HCT116 (cell line): ENCODE results near the gene IRF3. TPM values are rescaled to one million over a fixed set of nuclear protein-coding genes. Genes with fewer than 3 reads are reported as not detected.

Experiments used
- ATAC-seq: fragments of 200-7000 bp; cut with Tn5 transposase; 2 replicates; pipeline ENCODE4 v1.9.1; 2020; ENCODE audit warnings: mild to moderate bottlenecking, moderate library complexity
- BruUV-seq: library from RNA; stranded (reverse); fragments of 400-500 nt; replicated peaks from 2 replicates; lab custom pipeline; 2021; lab: Mats Ljungman, UMichigan
- CTCF ChIA-PET: fragments of 300-600 bp; sonication (Branson Sonifier 250); formaldehyde crosslinking; loops from one replicate; lab custom pipeline; 2021; ENCODE audit warnings: antibody characterized with exemption; lab: Charles Lee
- POLR2A ChIA-PET: fragments of 300-600, 350-600 bp; sonication (Branson Sonifier 250); formaldehyde crosslinking; loops from one replicate; lab custom pipeline; 2021; ENCODE audit warnings: antibody characterized with exemption; lab: Charles Lee
- RAD21 ChIA-PET, 2 experiments: fragments of 300-600 bp; sonication (Branson Sonifier 250); formaldehyde crosslinking; loops; one replicate each; lab custom pipeline; 2023; ENCODE audit warnings: low total read pairs in 2 of 2; ENCODE audit not compliant: uncharacterized antibody in 2 of 2, unreplicated experiment in 2 of 2, low non-redundant PET in 1 of 2; lab: Charles Lee
- DNase-seq: peaks from one replicate; pipeline ENCODE4 v3.0.0-alpha.2; 2010; ENCODE audit warnings: low read depth, low spot score
- H2AFZ ChIP-seq: fragments of 200-600 bp; shearing (Covaris generic), sonication (generic); 2 replicates; pipeline ENCODE4 v1.6.1; 2017; ENCODE audit warnings: low read depth, mixed run types, mixed read lengths, antibody characterized with exemption, low read length; ENCODE audit not compliant: poor library complexity, severe bottlenecking
- H3K27ac ChIP-seq: 2 replicates; pipeline ENCODE4 v1.5.1; 2012; ENCODE audit warnings: low read depth, low read length
- H3K27me3 ChIP-seq: fragments of 200-600 bp; sonication (generic); 2 replicates; pipeline ENCODE4 v1.6.1; 2016; ENCODE audit warnings: mixed run types, low read length, mixed read lengths; ENCODE audit not compliant: insufficient read depth
- H3K36me3 ChIP-seq, 2 experiments: fragments of 200-500 bp in 1 of 2; fragments of 200-600 bp in 1 of 2; sonication (Bioruptor generic) in 1 of 2; sonication (generic) in 1 of 2; 2 replicates each; pipeline versions ENCODE4 v1.5.1 to v1.6.1; 2014 to 2016; ENCODE audit warnings: low read length in 2 of 2, inconsistent platforms in 1 of 2, mixed read lengths in 1 of 2, mixed run types in 1 of 2; ENCODE audit not compliant: insufficient read depth in 2 of 2, control insufficient read depth in 1 of 2
- H3K4me1 ChIP-seq, 2 experiments: fragments of 200-600 bp in 1 of 2; sonication (generic) in 1 of 2; 2 replicates each; pipeline versions ENCODE4 v1.5.1 to v1.6.1; 2012 to 2017; ENCODE audit warnings: low read length in 2 of 2, inconsistent platforms in 1 of 2, mild to moderate bottlenecking in 1 of 2, mixed read lengths in 1 of 2, mixed run types in 1 of 2, moderate library complexity in 1 of 2; ENCODE audit not compliant: insufficient read depth in 2 of 2, control insufficient read depth in 1 of 2
- H3K4me2 ChIP-seq: fragments of 200-600 bp; sonication (generic); 2 replicates; pipeline ENCODE4 v1.6.1; 2017; ENCODE audit warnings: mixed run types, low read length, mixed read lengths
- H3K4me3 ChIP-seq, 2 experiments: fragments of 200-600 bp in 1 of 2; sonication (generic) in 1 of 2; replicated peaks in 1 of 2; 2 replicates each; pipeline ENCODE4 v1.5.1; 2011 to 2016; ENCODE audit warnings: low read length in 2 of 2, control low read depth in 1 of 2, low read depth in 1 of 2, mild to moderate bottlenecking in 1 of 2, mixed read lengths in 1 of 2, mixed run types in 1 of 2
- H3K79me2 ChIP-seq: fragments of 200-600 bp; sonication (generic); 2 replicates; pipeline ENCODE4 v1.6.1; 2017; ENCODE audit warnings: mild to moderate bottlenecking, mixed run types, low read length, moderate library complexity, mixed read lengths; ENCODE audit not compliant: insufficient read depth
- H3K9ac ChIP-seq: fragments of 200-600 bp; sonication (generic); 2 replicates; pipeline ENCODE4 v1.6.1; 2016; ENCODE audit warnings: low read length, mixed read lengths
- H3K9me2 ChIP-seq: fragments of 200-600 bp; sonication (generic), shearing (Covaris generic); 2 replicates; pipeline ENCODE4 v1.6.1; 2017; ENCODE audit warnings: mixed run types, mild to moderate bottlenecking, moderate library complexity; ENCODE audit not compliant: insufficient read depth
- H3K9me3 ChIP-seq, 2 experiments: fragments of 200-500 bp in 1 of 2; fragments of 200-600 bp in 1 of 2; sonication (Bioruptor generic) in 1 of 2; sonication (generic) in 1 of 2; 2 replicates each; pipeline ENCODE4 v1.6.1; 2014 to 2017; ENCODE audit warnings: low read length in 2 of 2, mixed read lengths in 2 of 2, inconsistent platforms in 1 of 2, low read depth in 1 of 2, mild to moderate bottlenecking in 1 of 2, mixed run types in 1 of 2, moderate library complexity in 1 of 2; ENCODE audit not compliant: control insufficient read depth in 1 of 2, insufficient read depth in 1 of 2
- H4K20me1 ChIP-seq: fragments of 200-600 bp; sonication (generic), shearing (Covaris generic); 2 replicates; pipeline ENCODE4 v1.6.1; 2017; ENCODE audit warnings: mixed run types, mild to moderate bottlenecking, moderate library complexity; ENCODE audit not compliant: insufficient read depth
- ELF1 ChIP-seq: IDR thresholded peaks from 2 replicates; pipeline ENCODE4 v1.6.1; 2012; ENCODE audit warnings: low read depth, borderline replicate concordance
- EZH2 ChIP-seq: fragments of 200-600 bp; sonication (generic); IDR thresholded peaks from 2 replicates; pipeline ENCODE4 v1.6.1; 2017; ENCODE audit warnings: antibody characterized with exemption, mixed run types
- SP1 ChIP-seq: IDR thresholded peaks from 2 replicates; pipeline ENCODE4 v1.6.1; 2012; ENCODE audit warnings: low read depth
- SRF ChIP-seq: IDR thresholded peaks from 2 replicates; pipeline ENCODE4 v1.6.1; 2012; ENCODE audit warnings: low read depth
- YY1 ChIP-seq: IDR thresholded peaks from 2 replicates; pipeline ENCODE4 v1.6.1; 2011; ENCODE audit warnings: low read length, low read depth, moderate library complexity, mild to moderate bottlenecking; ENCODE audit not compliant: insufficient replicate concordance; ENCODE audit errors: extremely low read depth
- intact Hi-C: fragments of 100-400 bp; cut with micrococcal nuclease; formaldehyde crosslinking; loops from 2 replicates; pipeline ENCODE4 v1.10.0; 2022
- total RNA-seq: library from RNA; stranded (reverse); gene quantifications from one replicate; pipeline ENCODE4 v1.2.1, GENCODE V29; 2021; ENCODE audit not compliant: unreplicated experiment

Gene IRF3
- total RNA-seq, 1 experiment from 2014 or later, result 129 TPM

DNA sequence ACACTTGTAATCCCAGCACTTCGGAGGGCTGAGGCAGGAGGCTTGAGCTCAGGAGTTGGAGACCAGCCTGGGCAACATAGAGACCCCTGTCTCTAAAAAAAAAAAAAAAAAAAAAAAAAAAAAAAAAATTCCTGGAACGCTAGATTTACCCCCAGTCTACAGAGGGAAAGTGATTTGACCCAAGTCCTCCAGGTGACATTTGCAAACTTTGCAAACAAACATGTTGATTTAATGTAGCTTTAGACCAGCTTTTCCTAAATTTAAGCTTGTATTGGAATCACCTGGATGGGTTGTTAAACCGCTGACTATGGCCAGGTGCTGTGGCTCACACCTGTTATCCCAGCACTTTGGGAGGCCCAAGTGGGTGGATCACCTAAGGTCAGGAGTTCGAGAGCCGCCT is 33.7 kb upstream of the IRF3 start:
- ChIA-PET POLR2A (interaction anchor here (1.0 to 1.2 kb wide), 3 partner anchors 18 to 827 kb away, joined by 4 to 7 read pairs (median 5); partner anchors contain the start of gene PPP1R15A), RAD21 (no interaction called here), CTCF (no interaction called here)
- Histone ChIP-seq H3K9me3 (no peaks in the 10 kb centered on the region), H3K27me3 (no peaks in the 10 kb centered on the region), H3K27ac (no peak overlapping the region), H3K79me2 (no peaks in the 10 kb centered on the region), H3K4me1 (peaks cover 4 to 14% of the 10 kb centered on the region in 2 experiments; a peak in 3 of 4 replicates), H3K4me2 (peak overlapping the region; percentile 21; the same call in 1 of the 2 replicates), H4K20me1 (no peaks in the 10 kb centered on the region), H3K9me2 (no peaks in the 10 kb centered on the region), H3K4me3 (no peak overlapping the region), H3K9ac (no peak overlapping the region), H3K36me3 (no peaks in the 10 kb centered on the region), H2AFZ (no peak overlapping the region)
- ATAC-seq (no peak), DNase-seq (no peak)
- no TSS peak for BruUV-seq
- TF ChIP-seq ELF1 (no peak), SP1 (no peak), YY1 (no peak), EZH2 (no peak)
- intact Hi-C loops, result no loop called here

DNA sequence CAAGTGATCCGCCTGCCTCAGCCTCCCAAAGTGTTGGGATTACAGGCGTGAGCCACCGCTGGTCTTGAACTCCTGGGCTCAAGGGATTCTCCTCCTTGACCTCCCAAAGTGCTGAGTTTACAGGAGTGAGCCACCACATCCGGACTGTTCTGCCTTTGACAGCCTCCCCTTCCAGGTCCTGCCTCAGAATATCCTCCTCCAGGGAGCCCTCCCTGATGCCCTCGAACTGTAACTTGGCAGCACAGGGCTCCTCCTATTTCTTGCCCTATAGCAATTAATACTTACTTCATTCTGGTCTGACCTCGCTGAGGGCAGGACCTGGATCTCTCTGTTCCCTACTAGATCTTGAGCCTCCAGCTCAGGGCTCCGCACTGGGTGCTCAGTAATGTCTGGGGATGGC is 31.2 kb upstream of the IRF3 start:
- DNase-seq (no peak), ATAC-seq (no peak)
- POLR2A ChIA-PET, result no interaction called here
- Histone ChIP-seq H3K27me3 (no peaks in the 10 kb centered on the region), H3K9ac (no peak overlapping the region), H3K9me2 (no peaks in the 10 kb centered on the region), H3K4me2 (no peak overlapping the region), H3K4me1 (peaks cover 4 to 14% of the 10 kb centered on the region in 2 experiments; a peak in 3 of 4 replicates), H2AFZ (no peak overlapping the region), H3K36me3 (no peaks in the 10 kb centered on the region), H3K4me3 (no peak overlapping the region), H4K20me1 (no peaks in the 10 kb centered on the region), H3K79me2 (no peaks in the 10 kb centered on the region), H3K27ac (no peak overlapping the region), H3K9me3 (no peaks in the 10 kb centered on the region)
- BruUV-seq, result no TSS peak
- RAD21 ChIA-PET, result no interaction called here
- CTCF ChIA-PET, result no interaction called here
- no peak for TF ChIP-seq SRF
- intact Hi-C loops, result no loop called here
